Measurements from ENCODE around the gene EEF1AKMT1. TPM values are rescaled to one million over a fixed set of nuclear protein-coding genes. Genes with fewer than 3 reads are reported as not detected.
A peak's percentile ranks its signal among the peaks of the same experiment; 100 is the strongest.

EEF1AKMT1 gene
- total RNA-seq, 2 donors from 2014 or later, result 7.6 to 8.1 TPM

DNA sequence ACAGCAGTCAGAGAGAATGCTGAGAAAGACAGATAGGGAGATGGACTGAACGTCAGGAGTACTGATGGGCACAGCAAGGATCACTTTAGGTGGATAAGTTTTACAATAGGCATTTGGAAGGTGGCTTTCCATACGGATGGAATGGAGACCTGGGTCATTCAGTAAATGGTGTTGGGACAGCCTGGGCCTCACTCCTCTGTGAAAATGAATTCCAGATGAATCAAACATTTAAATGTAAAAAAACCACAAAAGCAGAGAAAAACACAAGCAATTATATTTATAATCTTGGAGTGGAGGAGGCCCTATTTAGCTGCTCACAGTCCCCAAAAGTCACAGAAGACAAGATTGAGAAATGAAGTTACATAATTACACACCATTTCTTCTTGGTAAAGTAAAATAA, 65.5 kb downstream of the EEF1AKMT1 start:
- Mint-ChIP-seq H3K4me1 (peaks cover 4% of the 10 kb centered on the region), H3K4me3 (no peak overlapping the region), H3K9me3 (no peaks in the 10 kb centered on the region), H3K27me3 (ENCODE audit: insufficient read depth) (peaks cover 31% of the 10 kb centered on the region), H3K36me3 (ENCODE audit: low read depth) (no peaks in the 10 kb centered on the region), H3K27ac (no peak overlapping the region)
- no peak overlapping the region for H3K27ac ChIP-seq (ENCODE audit: low read depth, low read length)
- no peaks in the 10 kb centered on the region for H3K4me1 ChIP-seq (ENCODE audit: control insufficient read depth, insufficient read depth, low read length)
- H3K9me3 ChIP-seq (ENCODE audit: control insufficient read depth, low read length), result no peaks in the 10 kb centered on the region
- no peaks in the 10 kb centered on the region for H3K36me3 ChIP-seq (ENCODE audit: control insufficient read depth, insufficient read depth, low read length)
- H3K9ac ChIP-seq (ENCODE audit: extremely low read depth, low read length, poor library complexity, severe bottlenecking), result no peak overlapping the region
- no peak for TF ChIP-seq CTCF (conservative IDR thresholded peaks at IDR 0.05)
- H3K27me3 ChIP-seq (ENCODE audit: control insufficient read depth, insufficient read depth, low read length, poor library complexity, severe bottlenecking), result peaks cover under 1% of the 10 kb centered on the region
- no peak overlapping the region for H3K4me3 ChIP-seq (ENCODE audit: low read length)
- 82 to 83% methylated on average over 2 of the region's 2 CpGs for WGBS, 2 experiments (ENCODE audit: insufficient coverage in 1 of 2, insufficient read length in 1 of 2)
- no peak for DNase-seq

GRCh38 chr13:20706661-20707060, 67.1 kb downstream of the EEF1AKMT1 start:
- no peak overlapping the region for H3K9ac ChIP-seq (ENCODE audit: extremely low read depth, low read length, poor library complexity, severe bottlenecking)
- H3K27me3 ChIP-seq (ENCODE audit: control insufficient read depth, insufficient read depth, low read length, poor library complexity, severe bottlenecking), result peaks cover 16% of the 10 kb centered on the region
- H3K4me1 Mint-ChIP-seq, result no peaks in the 10 kb centered on the region
- H3K36me3 Mint-ChIP-seq (ENCODE audit: low read depth), result no peaks in the 10 kb centered on the region
- H3K27ac Mint-ChIP-seq, result no peak overlapping the region
- H3K4me1 ChIP-seq (ENCODE audit: control insufficient read depth, insufficient read depth, low read length), result peaks cover 5% of the 10 kb centered on the region
- no peaks in the 10 kb centered on the region for H3K9me3 Mint-ChIP-seq
- no peaks in the 10 kb centered on the region for H3K9me3 ChIP-seq (ENCODE audit: control insufficient read depth, low read length)
- 89% methylated on average over 5 of the region's 5 CpGs for WGBS, 2 experiments (ENCODE audit: insufficient coverage in 1 of 2, insufficient read length in 1 of 2)
- no peak overlapping the region for H3K4me3 Mint-ChIP-seq
- DNase-seq, result no peak
- H3K36me3 ChIP-seq (ENCODE audit: control insufficient read depth, insufficient read depth, low read length), result no peaks in the 10 kb centered on the region
- no peak overlapping the region for H3K4me3 ChIP-seq (ENCODE audit: low read length)
- H3K27me3 Mint-ChIP-seq (ENCODE audit: insufficient read depth), result peaks cover 42% of the 10 kb centered on the region
- no peak for TF ChIP-seq CTCF (conservative IDR thresholded peaks at IDR 0.05)
- H3K27ac ChIP-seq (ENCODE audit: low read depth, low read length), result no peak overlapping the region

GRCh38 chr13:20704459-20705069, 69.2 kb downstream of the EEF1AKMT1 start:
- Mint-ChIP-seq H3K27ac (no peak overlapping the region), H3K9me3 (no peaks in the 10 kb centered on the region), H3K4me1 (no peaks in the 10 kb centered on the region), H3K4me3 (peak overlapping the region; percentile 54), H3K27me3 (ENCODE audit: insufficient read depth) (peaks cover 61% of the 10 kb centered on the region), H3K36me3 (ENCODE audit: low read depth) (no peaks in the 10 kb centered on the region)
- no peak for TF ChIP-seq CTCF (conservative IDR thresholded peaks at IDR 0.05)
- WGBS, 2 experiments (ENCODE audit: insufficient coverage in 1 of 2, insufficient read length in 1 of 2), result 34 to 41% methylated on average over 8 to 15 of the region's 20 CpGs
- Histone ChIP-seq H3K27me3 (ENCODE audit: control insufficient read depth, insufficient read depth, low read length, poor library complexity, severe bottlenecking) (peaks cover 30% of the 10 kb centered on the region), H3K9ac (ENCODE audit: extremely low read depth, low read length, poor library complexity, severe bottlenecking) (no peak overlapping the region), H3K36me3 (ENCODE audit: control insufficient read depth, insufficient read depth, low read length) (no peaks in the 10 kb centered on the region), H3K4me3 (ENCODE audit: low read length) (no peak overlapping the region), H3K4me1 (ENCODE audit: control insufficient read depth, insufficient read depth, low read length) (peaks cover 5% of the 10 kb centered on the region), H3K9me3 (ENCODE audit: control insufficient read depth, low read length) (no peaks in the 10 kb centered on the region), H3K27ac (ENCODE audit: low read depth, low read length) (no peak overlapping the region)
- DNase-seq, result peak; percentile 57
